TTC549 (cell line): ENCODE data around the gene TMUB1.

ENCODE experiments used
- FAIRE-seq: peaks from 2 replicates; lab custom pipeline; 2012; peaks lifted over from hg19 to GRCh38; lab: Jason Lieb, UNC

TMUB1 gene

GRCh38 chr7:151083071-151083823, at the start of gene TMUB1:
Gene TMUB1 (minus strand): TSS chr7:151083493. CDS start chr7:151082563, 930 bp downstream.
- no peak for FAIRE-seq

GRCh38 chr7:151132461-151133205, 49.3 kb upstream of the TMUB1 start:
- FAIRE-seq = no peak

- no peak for FAIRE-seq
Observed at GRCh38 chr7:151131592-151132293, 48.5 kb upstream of the TMUB1 start.

- FAIRE-seq = no peak
Observed at GRCh38 chr7:151131224-151131591, 47.9 kb upstream of the TMUB1 start.

- FAIRE-seq = no peak
Observed at GRCh38 chr7:151130741-151131157, 47.5 kb upstream of the TMUB1 start.

GRCh38 chr7:151129960-151130591, 46.8 kb upstream of the TMUB1 start:
- no peak for FAIRE-seq

GRCh38 chr7:151129117-151129959, 46.0 kb upstream of the TMUB1 start:
- no peak for FAIRE-seq

GRCh38 chr7:151128716-151129115, 45.4 kb upstream of the TMUB1 start:
- FAIRE-seq = no peak

- no peak for FAIRE-seq
Observed at GRCh38 chr7:151128144-151128543, 44.9 kb upstream of the TMUB1 start.

- no peak for FAIRE-seq
Observed at GRCh38 chr7:151126491-151127137, 43.3 kb upstream of the TMUB1 start.

GRCh38 chr7:151125846-151126481, 42.7 kb upstream of the TMUB1 start:
- no peak for FAIRE-seq

- FAIRE-seq = no peak
Observed at GRCh38 chr7:151125470-151125845, 42.2 kb upstream of the TMUB1 start.

- FAIRE-seq = no peak
Observed at GRCh38 chr7:151124899-151125399, 41.7 kb upstream of the TMUB1 start.

- FAIRE-seq = no peak
Observed at GRCh38 chr7:151124481-151124880, 41.2 kb upstream of the TMUB1 start.

GRCh38 chr7:151123822-151124464, 40.6 kb upstream of the TMUB1 start:
- FAIRE-seq = peak; percentile 29

- no peak for FAIRE-seq
Observed at GRCh38 chr7:151123158-151123821, 40.0 kb upstream of the TMUB1 start.

GRCh38 chr7:151122796-151123157, 39.5 kb upstream of the TMUB1 start:
- FAIRE-seq = no peak

- no peak for FAIRE-seq
Observed at GRCh38 chr7:151122276-151122675, 39.0 kb upstream of the TMUB1 start.

GRCh38 chr7:151121380-151122170, 38.3 kb upstream of the TMUB1 start:
- FAIRE-seq = no peak
